ENCODE results near the gene USP19.

The USP19 gene

GRCh38 chr3:49134471-49135265, 14.0 kb upstream of the USP19 start:
- no peak for DNase-seq (ENCODE audit: low read depth)

- peak; percentile 86 for DNase-seq (ENCODE audit: low read depth)
These were observed 12.8 kb upstream of the USP19 start for GRCh38 chr3:49133226-49133951.

- peak; percentile 73 for DNase-seq (ENCODE audit: low read depth)
These were observed 12.0 kb upstream of the USP19 start, which contains the start of gene LAMB2 for GRCh38 chr3:49132437-49133225. Gene LAMB2, minus strand, starts transcription at chr3:49133050. Its CDS starts 183 bp downstream, at chr3:49132867.

GRCh38 chr3:49132073-49132436, 11.4 kb upstream of the USP19 start:
- DNase-seq (ENCODE audit: low read depth): no peak

GRCh38 chr3:49131576-49131975, 11.0 kb upstream of the USP19 start:
- no peak for DNase-seq (ENCODE audit: low read depth)

GRCh38 chr3:49131040-49131439, 10.4 kb upstream of the USP19 start:
- DNase-seq (ENCODE audit: low read depth): no peak

- no peak for DNase-seq (ENCODE audit: low read depth)
These were observed 4.5 kb upstream of the USP19 start for GRCh38 chr3:49124991-49125670.

- DNase-seq (ENCODE audit: low read depth): no peak
These were observed 3.6 kb upstream of the USP19 start for GRCh38 chr3:49124203-49124602.

GRCh38 chr3:49123687-49124086, 3.1 kb upstream of the USP19 start:
- DNase-seq (ENCODE audit: low read depth): no peak

GRCh38 chr3:49122886-49123545, 2.4 kb upstream of the USP19 start:
- no peak for DNase-seq (ENCODE audit: low read depth)

- no peak for DNase-seq (ENCODE audit: low read depth)
These were observed 1.8 kb upstream of the USP19 start for GRCh38 chr3:49122451-49122850.

GRCh38 chr3:49122022-49122421, 1.4 kb upstream of the USP19 start:
- DNase-seq (ENCODE audit: low read depth): no peak

- no peak for DNase-seq (ENCODE audit: low read depth)
These were observed 611 bp upstream of the USP19 start for GRCh38 chr3:49121132-49121736.

- no peak for DNase-seq (ENCODE audit: low read depth)
These were observed 556 bp downstream of the USP19 start for GRCh38 chr3:49120096-49120437.

GRCh38 chr3:49119439-49119838, 1.2 kb downstream of the USP19 start:
- no peak for DNase-seq (ENCODE audit: low read depth)

- no peak for DNase-seq (ENCODE audit: low read depth)
These were observed 1.6 kb downstream of the USP19 start for GRCh38 chr3:49119036-49119435.

GRCh38 chr3:49112262-49112661, 8.4 kb downstream of the USP19 start:
- no peak for DNase-seq (ENCODE audit: low read depth)

GRCh38 chr3:49111347-49111746, 9.3 kb downstream of the USP19 start:
- no peak for DNase-seq (ENCODE audit: low read depth)

GRCh38 chr3:49110780-49111179, 9.8 kb downstream of the USP19 start:
- no peak for DNase-seq (ENCODE audit: low read depth)

GRCh38 chr3:49108346-49108745, 12.3 kb downstream of the USP19 start:
- no peak for DNase-seq (ENCODE audit: low read depth)

Data from GM04504 (cell line).